KG1 (cell line): ENCODE results near the gene EIF4E1B.
"Not testable (repeated sequence)": the region's sequence is repeated elsewhere in the genome, so short reads cannot be mapped to it uniquely, and the experiment has no call there.

Source experiments
- DNase-seq: peaks from one replicate; lab custom pipeline; 2025; lab: John Stamatoyannopoulos, UW

Gene EIF4E1B, protein sequence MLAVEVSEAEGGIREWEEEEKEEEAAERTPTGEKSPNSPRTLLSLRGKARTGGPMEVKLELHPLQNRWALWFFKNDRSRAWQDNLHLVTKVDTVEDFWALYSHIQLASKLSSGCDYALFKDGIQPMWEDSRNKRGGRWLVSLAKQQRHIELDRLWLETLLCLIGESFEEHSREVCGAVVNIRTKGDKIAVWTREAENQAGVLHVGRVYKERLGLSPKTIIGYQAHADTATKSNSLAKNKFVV

GRCh38 chr5:176629853-176630680 is at the start of gene EIF4E1B, which contains the start of gene SNCB:
Gene EIF4E1B (plus strand): TSS chr5:176630675. CDS start chr5:176642788, 12,113 bp downstream.
Gene SNCB (minus strand): TSS chr5:176630534. CDS start chr5:176629654, 880 bp downstream.
- peak; percentile 4 for DNase-seq

DNA sequence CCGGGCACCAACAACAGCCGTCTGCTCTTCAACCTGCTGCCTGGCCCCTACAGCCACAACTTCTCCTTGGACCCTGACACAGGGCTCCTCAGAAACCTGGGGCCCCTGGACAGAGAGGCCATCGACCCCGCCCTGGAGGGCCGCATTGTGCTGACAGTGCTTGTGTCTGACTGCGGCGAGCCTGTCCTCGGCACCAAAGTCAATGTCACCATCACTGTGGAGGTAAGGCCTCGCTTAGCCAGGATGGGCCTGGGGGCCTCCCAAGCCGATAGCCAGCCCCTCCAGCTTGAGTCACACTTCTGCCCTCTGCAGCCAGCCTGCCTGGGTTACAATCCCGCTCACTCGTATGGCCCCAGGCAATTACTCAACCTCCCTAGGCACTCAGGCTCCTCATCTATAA is 49.1 kb upstream of the EIF4E1B start:
- DNase-seq: no peak

DNA sequence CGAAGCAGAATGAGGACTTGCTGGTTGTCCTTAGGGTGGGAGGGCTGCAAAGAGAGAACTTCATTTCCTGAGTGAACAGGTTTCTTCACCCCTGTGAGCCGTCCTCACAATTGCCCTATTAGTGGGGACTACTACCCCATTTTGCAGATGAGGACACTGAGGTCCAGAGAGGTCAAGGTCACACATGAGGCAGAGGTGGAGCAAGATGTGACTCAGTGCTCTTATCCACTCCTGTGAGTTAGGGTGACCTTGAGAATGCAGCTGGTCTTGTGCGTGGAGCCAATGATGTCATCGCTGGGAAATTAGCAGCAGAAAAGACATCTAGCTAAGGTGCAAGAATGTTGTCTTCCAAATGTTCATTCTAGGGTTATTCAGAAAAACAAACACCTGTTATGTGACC is 47.4 kb upstream of the EIF4E1B start:
- DNase-seq: no peak

DNA sequence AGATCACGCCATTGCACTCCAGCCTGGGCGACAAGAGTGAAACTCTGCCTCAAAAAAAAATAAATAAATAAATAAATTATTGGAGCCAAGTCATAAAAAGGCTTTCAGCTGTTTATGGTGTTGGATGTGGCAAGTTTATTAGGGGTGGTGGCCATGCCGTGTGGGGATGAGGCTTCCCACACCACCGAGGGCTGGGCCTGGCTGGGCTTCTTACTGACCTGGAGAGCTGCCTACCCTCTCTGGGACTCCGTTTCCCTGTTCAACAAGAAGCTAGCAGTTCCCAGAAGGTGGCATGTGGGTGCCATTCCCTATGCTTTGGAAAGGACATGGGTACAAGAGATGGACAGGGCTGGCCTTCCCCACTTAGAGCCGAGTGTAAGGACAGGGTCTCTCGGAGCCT is 43.1 kb upstream of the EIF4E1B start:
- no peak for DNase-seq

GRCh38 chr5:176588297-176588696 is 42.2 kb upstream of the EIF4E1B start:
- no peak for DNase-seq

GRCh38 chr5:176589039-176589769 is 41.3 kb upstream of the EIF4E1B start:
- DNase-seq: no peak

DNA sequence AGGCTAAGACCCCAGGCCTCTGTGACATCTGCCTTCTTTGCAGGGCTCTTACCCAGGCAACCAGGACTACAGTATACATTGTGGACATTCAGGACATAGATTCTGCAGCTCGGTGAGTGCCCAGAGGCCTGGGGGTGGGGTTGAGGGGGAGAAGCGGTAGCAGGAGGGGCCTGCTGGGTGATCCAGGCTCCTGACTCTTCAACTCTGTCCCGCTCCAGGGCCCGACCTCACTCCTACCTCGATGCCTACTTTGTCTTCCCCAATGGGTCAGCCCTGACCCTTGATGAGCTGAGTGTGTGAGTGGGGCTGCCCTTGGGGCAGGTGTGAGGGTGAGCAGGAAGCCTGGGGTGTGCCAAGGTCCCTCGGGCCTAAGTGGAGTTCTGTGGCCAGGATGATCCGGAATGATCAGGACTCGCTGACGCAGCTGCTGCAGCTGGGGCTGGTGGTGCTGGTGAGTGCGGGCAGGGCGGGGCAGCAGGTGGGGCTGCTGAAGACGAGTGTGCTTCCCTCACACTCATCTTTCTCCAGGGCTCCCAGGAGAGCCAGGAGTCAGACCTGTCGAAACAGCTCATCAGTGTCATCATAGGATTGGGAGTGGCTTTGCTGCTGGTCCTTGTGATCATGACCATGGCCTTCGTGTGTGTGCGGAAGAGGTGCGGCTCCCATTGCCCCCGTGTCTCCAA is 40.3 kb upstream of the EIF4E1B start:
- DNase-seq: no peak

- DNase-seq: not testable (repeated sequence)
Measured at GRCh38 chr5:176591667-176592066, 38.8 kb upstream of the EIF4E1B start.

GRCh38 chr5:176592573-176592972 is 37.9 kb upstream of the EIF4E1B start:
- DNase-seq: no peak

DNA sequence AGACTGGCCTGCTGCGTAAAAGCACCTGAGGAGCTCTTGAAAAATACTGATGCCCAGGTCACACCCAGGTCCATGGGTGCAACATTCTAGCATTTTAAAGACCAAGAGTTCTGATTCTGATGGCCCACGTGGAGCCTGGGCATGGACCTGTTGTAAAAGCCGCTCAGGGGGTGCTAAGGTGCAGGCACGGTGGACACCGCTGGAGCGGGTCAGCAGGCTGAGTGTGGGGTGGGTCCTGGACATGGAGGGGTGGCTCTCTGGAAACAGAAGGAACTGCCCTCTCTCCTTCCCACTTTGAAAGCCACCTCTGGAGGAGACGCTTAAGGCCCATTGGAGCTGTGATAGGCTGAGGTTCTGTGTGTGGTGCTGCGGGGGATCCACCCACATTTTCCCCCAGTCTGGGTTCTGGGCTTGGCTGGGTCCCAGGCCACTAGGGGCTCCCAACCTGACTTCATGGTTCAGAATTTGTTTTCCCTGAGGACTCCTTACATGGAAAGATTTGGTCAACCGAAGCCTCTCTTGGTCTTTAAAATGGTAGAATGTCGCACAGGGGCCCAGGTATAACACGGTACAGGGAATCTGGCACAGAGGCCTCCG is 37.1 kb upstream of the EIF4E1B start:
- no peak for DNase-seq

GRCh38 chr5:176594554-176594953 is 35.9 kb upstream of the EIF4E1B start:
- no peak for DNase-seq

DNA sequence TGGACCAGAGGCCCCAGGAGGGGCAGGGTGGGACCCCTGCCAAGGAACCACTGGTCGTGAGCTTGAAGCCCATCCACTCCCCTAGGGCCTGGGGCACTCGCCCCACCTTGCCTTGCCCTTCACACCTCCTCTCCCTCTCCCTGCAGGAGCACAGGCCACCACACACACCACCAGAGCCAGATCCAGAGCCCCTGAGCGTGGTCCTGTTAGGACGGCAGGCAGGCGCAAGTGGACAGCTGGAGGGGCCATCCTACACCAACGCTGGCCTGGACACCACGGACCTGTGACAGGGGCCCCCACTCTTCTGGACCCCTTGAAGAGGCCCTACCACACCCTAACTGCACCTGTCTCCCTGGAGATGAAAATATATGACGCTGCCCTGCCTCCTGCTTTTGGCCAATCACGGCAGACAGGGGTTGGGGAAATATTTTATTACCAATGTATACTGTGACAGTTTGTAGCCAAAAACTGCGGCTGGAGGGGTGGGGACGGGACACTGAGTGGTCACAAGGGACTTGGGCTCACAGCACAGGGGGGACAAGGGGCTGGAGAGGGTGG is 35.0 kb upstream of the EIF4E1B start:
- no peak for DNase-seq

DNA sequence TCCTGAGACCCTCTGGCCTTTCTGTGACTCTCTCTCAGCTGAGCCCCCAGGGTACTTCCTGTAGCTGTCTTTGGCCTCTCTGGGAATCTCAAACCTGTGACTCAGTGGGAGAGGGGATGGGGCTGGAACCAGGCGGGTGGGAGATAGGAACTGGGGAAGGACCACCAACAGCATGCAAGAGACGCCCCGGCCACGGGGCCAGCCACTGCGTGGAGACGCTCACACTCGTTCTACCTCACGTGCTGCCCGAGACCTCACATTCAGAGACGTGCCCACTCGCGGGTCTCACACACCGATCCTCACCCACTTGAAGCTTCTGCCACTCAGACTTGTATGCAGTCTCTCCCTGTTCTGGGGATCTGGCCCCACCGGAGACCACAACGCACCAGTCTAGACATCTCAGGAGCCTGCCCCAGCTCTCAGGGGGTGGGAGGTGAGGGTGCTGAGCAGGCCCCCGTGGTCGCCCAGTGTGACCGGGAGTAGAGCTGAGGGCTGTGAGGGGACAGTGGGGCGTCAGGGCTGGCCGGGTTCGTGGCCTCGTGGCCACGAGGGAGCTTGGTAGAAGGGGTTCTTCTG is 34.3 kb upstream of the EIF4E1B start:
- no peak for DNase-seq

DNA sequence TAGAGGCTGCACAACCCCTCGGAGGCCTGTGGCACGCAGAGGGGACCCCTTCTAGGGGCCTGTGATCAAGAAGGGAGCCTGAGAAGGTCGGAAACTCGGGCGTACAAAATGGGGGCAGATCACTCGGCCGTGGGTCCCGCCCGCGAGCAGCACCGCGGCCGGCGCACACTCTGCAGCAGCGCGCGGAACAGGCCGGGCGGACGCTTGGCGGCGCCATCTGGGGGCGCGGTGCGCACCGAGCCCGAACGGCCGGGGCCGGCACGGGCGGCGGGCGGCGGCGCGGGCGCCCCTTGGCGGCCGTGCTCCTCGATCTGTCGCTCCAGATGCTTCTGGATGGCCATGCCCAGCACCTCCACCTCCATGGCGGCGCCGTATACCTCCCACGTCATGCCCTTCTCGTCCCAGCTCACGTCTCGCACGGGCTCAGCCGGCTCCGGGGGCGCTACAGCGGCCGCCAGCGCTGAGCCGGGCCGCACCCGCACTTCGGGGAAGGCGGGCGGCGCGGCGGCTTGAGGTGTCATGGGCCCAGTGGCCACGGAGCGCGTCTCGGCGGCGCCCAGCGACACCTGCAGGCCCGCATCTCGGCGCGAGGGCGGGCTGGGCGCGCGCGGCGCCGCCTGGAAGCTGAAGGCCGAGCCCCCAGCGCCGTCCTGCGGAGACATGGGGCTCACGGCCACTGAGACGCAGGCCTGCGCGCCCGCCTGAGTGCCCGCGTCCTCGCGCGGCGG is 33.6 kb upstream of the EIF4E1B start:
- DNase-seq: peak; percentile 33

GRCh38 chr5:176597417-176598389 is 32.8 kb upstream of the EIF4E1B start:
- DNase-seq: no peak

- not testable (repeated sequence) for DNase-seq
Measured at GRCh38 chr5:176599749-176600430, 30.6 kb upstream of the EIF4E1B start.

GRCh38 chr5:176601901-176602482 is 28.5 kb upstream of the EIF4E1B start:
- DNase-seq: no peak

- no peak for DNase-seq
Measured at GRCh38 chr5:176603091-176603490, 27.4 kb upstream of the EIF4E1B start.
